ENCODE results near the gene PLA2G4A.

PLA2G4A gene

GRCh38 chr1:186980400-186980799 is 151.7 kb downstream of the PLA2G4A start:
- no peak for DNase-seq

DNA sequence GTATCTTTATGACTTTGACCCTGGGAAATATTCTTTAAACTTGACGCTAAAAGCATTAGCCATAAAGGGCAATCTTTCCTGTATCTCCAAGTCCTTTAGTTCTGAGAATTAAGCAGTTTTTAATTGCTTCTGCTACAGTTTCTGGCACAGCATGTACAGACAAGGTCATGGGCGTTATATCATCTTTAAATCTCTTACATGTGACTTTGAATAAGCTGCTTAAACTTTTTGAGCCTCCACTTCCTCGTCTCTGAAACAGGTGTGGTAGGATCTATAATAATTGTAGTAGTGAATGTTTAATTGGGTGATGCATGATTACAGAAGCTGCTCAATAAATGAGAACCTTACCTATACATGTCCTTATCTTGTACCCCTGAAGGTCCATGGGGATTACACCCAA is 153.4 kb downstream of the PLA2G4A start:
- DNase-seq: no peak

- DNase-seq: peak; percentile 5 to 31
Observed at GRCh38 chr1:186983327-186983726, 154.6 kb downstream of the PLA2G4A start.

DNA sequence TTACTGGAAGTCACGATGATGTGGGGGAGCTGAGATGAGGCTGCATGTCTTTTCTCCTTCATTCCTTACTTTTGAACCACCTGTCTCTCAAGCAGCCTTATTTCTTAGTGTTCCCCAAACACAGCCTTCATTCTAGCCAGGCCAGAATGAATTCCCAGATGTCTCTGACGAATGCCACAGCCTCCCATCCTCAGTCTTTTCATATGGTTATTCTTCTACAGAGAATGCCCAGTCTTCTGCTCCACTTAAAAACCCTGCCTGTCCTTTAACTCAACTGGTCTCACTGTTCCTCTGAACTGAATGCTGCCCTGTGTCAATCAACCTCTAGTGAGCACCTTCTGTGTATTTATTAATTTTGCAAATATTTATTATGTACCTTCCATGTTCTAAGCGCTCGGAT is 156.2 kb downstream of the PLA2G4A start:
- DNase-seq: no peak

DNA sequence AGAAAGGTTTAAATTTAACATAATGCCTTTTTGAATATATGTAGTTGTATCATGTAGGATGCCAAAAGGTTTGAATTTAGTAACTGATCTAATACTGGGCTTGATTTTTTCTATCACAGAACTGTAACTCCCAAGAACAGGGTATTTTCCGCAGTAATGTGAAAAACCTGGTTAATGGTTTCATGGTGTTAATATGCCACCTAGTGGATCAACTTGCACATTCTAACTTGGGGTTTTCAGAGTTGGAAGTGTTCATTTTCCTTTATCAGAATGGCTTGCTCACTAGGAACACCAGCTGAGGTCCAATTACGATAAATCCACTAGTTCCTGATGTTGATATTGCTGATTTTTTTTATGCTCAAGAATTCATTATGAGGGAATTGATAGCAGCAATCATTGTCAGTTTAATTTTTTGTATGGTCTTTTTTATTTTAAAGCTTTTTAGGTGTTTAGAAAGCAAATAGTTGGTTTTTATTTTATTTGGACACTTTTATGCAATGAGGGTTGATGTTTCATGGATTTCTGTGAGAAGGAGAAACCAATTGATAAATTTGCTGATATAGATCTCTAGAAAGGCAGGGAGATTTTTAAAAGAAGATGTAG is 157.2 kb downstream of the PLA2G4A start:
- DNase-seq: peak; percentile 44 to 49

GRCh38 chr1:186987065-186987464 is 158.3 kb downstream of the PLA2G4A start:
- no peak for DNase-seq

DNA sequence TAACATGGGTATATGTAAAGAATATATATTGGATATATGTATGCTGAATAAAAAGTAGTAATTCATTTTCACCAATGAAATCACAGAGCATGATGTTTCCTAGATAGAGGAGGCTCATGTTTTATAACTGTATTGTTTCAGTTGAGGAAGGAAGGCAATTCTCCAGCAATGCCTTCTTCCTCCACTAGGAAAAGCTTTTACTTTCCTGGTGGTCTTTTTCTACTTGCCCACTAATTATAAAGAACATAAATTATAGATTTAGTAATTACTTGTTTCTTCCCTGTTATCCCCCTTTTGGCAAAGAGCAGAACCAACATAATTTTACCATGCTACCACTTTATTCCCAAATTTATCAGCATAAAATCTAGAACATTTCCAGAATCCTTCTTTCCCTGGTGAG is 159.0 kb downstream of the PLA2G4A start:
- no peak for DNase-seq

- DNase-seq: no peak
Observed at GRCh38 chr1:186993996-186994395, 165.2 kb downstream of the PLA2G4A start.

GRCh38 chr1:186994897-186995296 is 166.1 kb downstream of the PLA2G4A start:
- DNase-seq: peak; percentile 39 to 43

DNA sequence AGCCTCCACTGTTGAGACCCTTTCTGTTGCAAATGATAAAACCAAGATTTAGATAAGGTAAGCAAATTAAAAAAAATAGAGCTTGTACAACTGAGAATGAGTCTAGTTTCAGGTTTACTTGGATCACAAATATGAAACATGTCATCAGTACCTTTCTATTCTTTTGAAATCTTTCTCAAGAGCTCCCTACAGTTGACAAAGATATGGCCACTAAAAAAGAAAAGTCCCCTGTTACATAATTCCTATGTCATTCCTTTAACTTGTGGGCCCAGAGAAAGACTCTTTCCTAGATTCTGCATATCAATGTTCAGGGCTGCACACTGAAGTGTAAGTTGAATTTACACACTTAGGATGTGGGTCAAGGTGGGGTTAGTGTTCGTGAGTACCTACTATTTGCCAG is 168.1 kb downstream of the PLA2G4A start:
- no peak for DNase-seq

GRCh38 chr1:186997877-186998276 is 169.1 kb downstream of the PLA2G4A start:
- DNase-seq: no peak

DNA sequence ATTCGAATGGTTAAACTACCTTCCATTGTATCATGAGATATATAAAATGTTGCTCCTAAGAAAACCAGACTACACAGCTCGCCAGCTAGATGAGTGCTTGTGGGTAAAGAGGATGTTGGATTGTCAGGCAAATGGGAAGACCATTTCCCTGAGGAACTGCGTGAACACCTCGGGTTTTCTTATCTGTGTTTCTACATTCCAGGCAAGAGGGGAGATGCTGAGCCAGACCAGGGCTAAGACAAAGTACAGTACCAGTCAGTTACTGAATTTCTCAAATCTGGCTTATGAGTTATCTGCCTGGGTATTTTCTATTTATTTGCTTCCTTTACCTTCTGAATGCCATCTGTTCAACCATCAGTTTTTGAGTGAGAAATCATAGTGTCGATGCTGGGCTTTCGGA is 170.8 kb downstream of the PLA2G4A start:
- no peak for DNase-seq

DNA sequence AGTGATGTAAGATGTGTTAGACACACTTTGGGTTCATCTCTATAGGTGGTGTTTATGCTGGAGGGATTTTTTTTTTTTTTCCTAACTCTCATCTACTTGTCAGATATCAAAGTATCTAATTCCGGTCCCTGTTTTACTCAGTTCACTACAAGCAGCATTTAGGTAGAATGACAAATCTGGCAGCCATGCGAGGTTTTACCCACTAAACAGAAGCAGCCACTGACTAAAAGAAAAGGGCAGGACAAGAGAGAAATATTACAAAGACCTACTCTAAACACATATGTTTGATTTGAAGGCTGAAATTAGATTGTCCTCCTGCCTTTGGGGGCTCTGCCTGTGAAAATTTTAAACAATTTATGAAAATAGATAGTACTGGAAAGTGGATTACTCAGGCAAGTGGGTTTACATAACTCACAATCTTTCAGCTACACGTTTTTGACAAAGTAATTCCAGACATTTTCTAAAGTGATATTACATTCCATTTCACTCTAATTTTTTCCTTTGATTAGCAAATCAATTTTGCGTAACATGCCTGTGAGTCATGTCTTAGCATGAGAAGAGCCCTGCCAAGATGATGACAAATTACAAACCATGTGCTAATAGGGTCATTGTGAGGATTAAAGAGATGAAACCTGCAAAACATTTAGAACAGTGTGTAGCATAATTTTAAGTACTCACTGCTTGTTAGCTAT is 172.6 kb downstream of the PLA2G4A start:
- peak; percentile 36 to 56 for DNase-seq

DNA sequence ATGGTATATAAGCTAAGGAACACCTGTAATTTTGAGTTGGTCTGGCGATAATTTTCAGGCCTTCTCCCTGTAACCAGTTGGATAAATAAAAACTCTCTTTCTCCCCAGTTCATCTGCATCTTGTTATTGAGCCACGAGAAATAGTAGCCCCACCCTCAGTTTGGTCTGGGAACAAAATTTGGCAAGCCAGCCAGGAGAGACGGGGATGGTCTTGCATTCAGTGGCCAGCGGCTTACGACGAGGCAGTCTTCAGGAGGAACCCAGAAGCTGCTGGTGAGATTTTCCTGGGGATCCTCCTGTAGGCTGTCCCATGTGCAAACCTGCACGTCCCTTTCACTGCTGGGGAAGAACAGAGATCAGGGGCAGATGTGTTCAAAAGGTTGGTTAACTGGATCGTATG is 174.6 kb downstream of the PLA2G4A start:
- no peak for DNase-seq

DNA sequence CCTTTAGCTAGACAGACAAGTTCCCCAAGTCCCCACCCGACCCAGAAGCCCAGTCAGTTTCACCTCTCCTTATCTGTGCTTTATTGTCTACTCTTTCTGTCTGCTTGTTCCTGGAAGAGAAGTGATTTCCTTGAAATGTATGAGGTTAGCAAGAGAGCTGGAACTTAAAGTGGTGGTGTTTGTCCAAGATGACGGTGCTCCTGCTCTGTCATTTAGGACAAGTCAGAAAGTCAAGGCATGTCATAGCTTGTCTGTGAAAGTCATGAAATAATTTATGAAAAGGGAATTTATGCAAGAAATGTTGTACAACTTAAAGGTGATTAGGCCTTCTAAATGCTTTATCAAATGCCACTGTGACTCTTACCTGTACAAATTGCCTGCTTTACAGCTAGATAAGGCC is 178.1 kb downstream of the PLA2G4A start:
- no peak for DNase-seq

- DNase-seq: no peak
Observed at GRCh38 chr1:187009320-187009719, 180.6 kb downstream of the PLA2G4A start.

DNA sequence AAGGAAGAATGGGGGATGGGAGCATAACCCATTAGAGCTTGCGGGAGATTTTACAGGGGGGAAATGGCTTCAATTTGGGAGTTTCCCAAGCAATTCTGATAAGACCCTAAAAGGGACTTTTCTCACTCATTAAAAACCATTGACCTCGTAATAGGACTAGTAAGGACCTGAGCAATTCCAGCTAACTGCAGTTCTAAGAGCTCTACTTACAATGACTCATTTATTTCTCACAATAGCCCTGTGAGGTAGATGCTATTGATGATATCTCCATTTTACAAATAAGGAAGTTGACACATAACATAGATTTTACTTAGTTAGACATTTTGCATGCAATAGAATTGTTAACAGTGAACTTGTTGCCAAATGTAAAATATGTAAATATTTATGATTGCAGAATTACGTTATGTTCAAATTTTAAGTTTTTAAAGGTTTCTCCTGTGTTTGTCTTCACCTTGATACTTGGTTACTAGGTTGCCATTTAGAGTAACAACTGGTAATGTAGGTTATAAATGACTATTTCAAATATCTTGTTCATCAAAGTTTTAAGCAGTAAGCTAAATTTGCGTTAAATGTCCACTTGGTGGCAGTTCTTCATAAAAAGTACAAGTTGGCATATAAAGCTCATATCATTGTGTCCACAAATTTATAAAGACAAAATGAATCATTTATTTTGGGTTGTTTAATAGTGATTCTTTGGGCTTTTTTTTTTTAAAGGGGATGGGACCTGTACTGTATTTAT is 182.0 kb downstream of the PLA2G4A start:
- DNase-seq: no peak

DNA sequence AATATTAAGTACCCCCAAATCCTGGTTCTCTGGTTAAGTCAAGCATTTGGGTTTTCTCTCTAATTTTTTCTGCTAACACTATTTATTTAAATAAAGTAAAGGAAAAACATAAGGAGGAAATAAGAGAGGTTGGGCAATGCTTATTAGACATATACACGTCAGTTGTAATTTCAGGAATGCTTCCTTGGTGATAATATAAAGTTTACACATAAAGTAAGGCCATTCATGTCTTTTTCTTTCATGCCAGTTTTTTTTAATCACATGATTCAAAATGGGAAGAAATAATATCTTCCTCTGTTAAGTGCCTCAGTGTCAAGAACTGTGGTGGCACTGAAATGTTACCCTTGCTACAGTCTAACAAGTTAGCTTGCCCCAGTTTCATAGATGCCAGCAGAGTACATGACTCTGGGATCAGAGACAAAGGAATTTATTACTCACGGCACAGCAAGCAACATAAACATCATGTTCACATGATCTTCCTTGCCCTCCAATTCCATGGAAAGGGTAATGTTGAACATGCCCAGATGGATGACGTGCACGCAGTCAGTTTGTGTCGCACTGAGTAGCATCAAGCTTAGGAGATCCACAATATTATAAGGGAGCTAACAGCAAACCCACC is 184.9 kb downstream of the PLA2G4A start:
- no peak for DNase-seq

GRCh38 chr1:187018291-187018690 is 189.5 kb downstream of the PLA2G4A start:
- no peak for DNase-seq

DNA sequence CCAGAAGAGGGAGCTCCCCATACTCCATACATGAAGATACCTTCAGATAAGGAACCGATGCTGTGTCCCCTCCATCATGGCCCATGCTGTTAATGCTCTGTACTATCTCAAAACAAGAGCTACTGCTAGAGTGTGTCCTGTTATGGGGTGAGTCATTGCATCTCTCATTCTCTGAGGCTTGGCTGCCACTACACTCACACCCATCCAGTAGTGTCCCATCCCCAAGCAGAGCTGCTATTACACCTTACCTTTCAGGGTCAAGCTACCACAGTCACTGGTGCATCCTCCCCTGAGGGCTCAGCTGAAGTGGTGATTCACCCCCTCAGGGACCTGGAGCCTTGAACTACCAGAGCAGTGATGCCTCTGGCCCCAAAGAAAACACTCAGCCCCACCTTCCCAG is 198.5 kb downstream of the PLA2G4A start:
- DNase-seq: no peak

DNA sequence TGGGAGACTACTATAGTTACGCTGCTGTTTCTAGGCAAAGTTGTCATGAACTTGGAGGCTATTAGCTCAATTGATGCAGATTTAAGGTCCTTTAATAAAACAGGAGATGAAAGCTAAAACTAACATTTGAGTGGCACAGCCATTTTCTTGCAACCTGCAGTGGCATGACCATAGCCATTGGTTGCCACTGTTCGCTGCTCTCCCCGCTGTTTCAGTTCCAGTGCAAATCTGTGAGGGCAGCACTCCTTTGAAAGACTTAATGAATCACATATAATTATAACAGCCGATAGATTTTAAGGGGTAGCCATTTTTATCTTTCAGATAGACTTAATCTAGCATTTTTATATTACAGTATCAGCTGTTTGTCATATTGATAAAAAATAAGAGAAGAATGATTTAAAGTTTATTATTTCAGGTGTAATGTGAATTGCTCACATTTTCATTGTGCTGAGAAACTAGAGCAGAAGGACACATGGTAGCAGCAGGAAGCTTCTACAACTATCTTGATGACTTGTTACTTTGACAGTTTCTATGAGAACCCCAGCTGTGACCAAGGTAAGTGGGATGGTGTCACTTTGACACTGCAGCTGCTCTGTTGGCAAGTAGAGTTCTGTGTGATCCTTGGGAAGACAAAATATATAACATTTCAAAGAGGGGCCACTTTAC is 203.7 kb downstream of the PLA2G4A start:
- no peak for DNase-seq

- peak in 1 of 2 experiments; percentile 5 for DNase-seq
Observed at GRCh38 chr1:187032982-187033692, 204.4 kb downstream of the PLA2G4A start.
